Measurements from ENCODE around the gene CEP104. TPM values are rescaled to one million over a fixed set of nuclear protein-coding genes. Genes with fewer than 3 reads are reported as not detected.

Gene CEP104
- total and polyA plus RNA-seq, 2 experiments from 2014 or later = 20.5 to 32.2 TPM

- TF ChIP-seq ZNF462 (CRISPR knock-in tag; IDR thresholded peaks at IDR 0.05) (no peak), CREB1 (CRISPR knock-in tag; IDR thresholded peaks at IDR 0.05; ENCODE audit: low read depth) (no peak)
These were observed 39.8 kb downstream of the CEP104 start (continued) for GRCh38 chr1:3817138-3817740.

- Histone ChIP-seq H4K20me1 (replicated peaks; ENCODE audit: insufficient read depth) (no peaks in the 10 kb centered on the region), H3K79me2 (replicated peaks; ENCODE audit: insufficient read depth) (no peaks in the 10 kb centered on the region), H3K4me1 (ENCODE audit: insufficient read depth) (no peaks in the 10 kb centered on the region), H3K36me3 (ENCODE audit: insufficient read depth) (no peaks in the 10 kb centered on the region), H3K9me2 (ENCODE audit: insufficient read depth) (no peaks in the 10 kb centered on the region), H3K27me3 (ENCODE audit: insufficient read depth) (no peaks in the 10 kb centered on the region), H3K4me3 (no peak overlapping the region), H3K27ac (ENCODE audit: low read depth) (no peak overlapping the region), H2AFZ (no peak overlapping the region), H3K4me2 (no peak overlapping the region), H3F3A (replicated peaks; ENCODE audit: low read depth) (no peaks in the 10 kb centered on the region)
- Mint-ChIP-seq H3K27me3 (ENCODE audit: insufficient read depth, low read depth, poor library complexity) (peaks cover 3% of the 10 kb centered on the region), H3K4me1 (peaks cover 3% of the 10 kb centered on the region), H3K9me3 (no peaks in the 10 kb centered on the region), H3K27ac (no peak overlapping the region), H3K4me3 (no peak overlapping the region), H3K36me3 (ENCODE audit: low read depth) (peaks cover 8% of the 10 kb centered on the region; the same call in 2 of the 3 replicates)
- ATAC-seq (no peak), DNase-seq (ENCODE audit: low spot score) (no peak)
- TF ChIP-seq CTCF (conservative IDR thresholded peaks at IDR 0.05; ENCODE audit: low read depth in 2 of 2) (no peak), JUNB (IDR thresholded peaks at IDR 0.05; ENCODE audit: unreplicated experiment) (no peak), STAT1 (IDR thresholded peaks at IDR 0.05; ENCODE audit: unreplicated experiment) (no peak), ZNF462 (CRISPR knock-in tag; IDR thresholded peaks at IDR 0.05) (no peak)
These were observed 40.5 kb downstream of the CEP104 start for GRCh38 chr1:3816331-3817137.

Measured in GM23338 (cell line).